IMR-90 (cell line): Measurements from ENCODE around the gene CIB1. TPM values are rescaled to one million over a fixed set of nuclear protein-coding genes. Genes with fewer than 3 reads are reported as not detected.
A peak's percentile ranks its signal among the peaks of the same experiment; 100 is the strongest.

Source experiments
- ATAC-seq: fragments of 200-7000 bp; cut with Tn5 transposase; 2 replicates; pipeline ENCODE4 v1.9.1; 2020; ENCODE audit warnings: low read depth, mild to moderate bottlenecking, moderate library complexity
- BruUV-seq: library from RNA; stranded (reverse); fragments of 400-500 nt; replicated peaks from 2 replicates; lab custom pipeline; 2021; lab: Mats Ljungman, UMichigan
- CTCF ChIA-PET: fragments of 300-600 bp; formaldehyde crosslinking; extraction: SDS; loops from one replicate; lab custom pipeline; 2021; ENCODE audit warnings: antibody characterized with exemption; lab: Yijun Ruan, JAX
- POLR2A ChIA-PET: fragments of 300-600 bp; sonication (Branson Sonifier 250); formaldehyde crosslinking; loops from one replicate; lab custom pipeline; 2022; ENCODE audit warnings: antibody characterized with exemption; ENCODE audit not compliant: unreplicated experiment; lab: Charles Lee
- DNase-seq: peaks from one replicate; pipeline ENCODE4 v3.0.0; 2013
- H2AFZ ChIP-seq: replicated peaks from 2 replicates; pipeline ENCODE3; 2013; ENCODE audit warnings: low read length, mild to moderate bottlenecking; ENCODE audit not compliant: poor library complexity
- H2AK5ac ChIP-seq: 2 replicates; pipeline ENCODE4 v1.6.1; 2013; ENCODE audit warnings: low read depth, low read length, inconsistent platforms
- H2AK9ac ChIP-seq: replicated peaks from 2 replicates; pipeline ENCODE3; 2013; ENCODE audit warnings: mild to moderate bottlenecking, low read depth, low read length, moderate library complexity; ENCODE audit not compliant: poor library complexity
- H2BK120ac ChIP-seq: 2 replicates; pipeline ENCODE4 v1.6.1; 2013; ENCODE audit warnings: low read depth, low read length, inconsistent platforms
- H2BK15ac ChIP-seq: 3 replicates; pipeline ENCODE4 v1.6.1; 2013; ENCODE audit warnings: low read depth, low read length, inconsistent platforms
- H2BK20ac ChIP-seq: 2 replicates; pipeline ENCODE4 v1.6.1; 2013; ENCODE audit warnings: low read depth, mild to moderate bottlenecking, inconsistent platforms, low read length, moderate library complexity
- H2BK5ac ChIP-seq: 2 replicates; pipeline ENCODE4 v1.6.1; 2013; ENCODE audit warnings: mild to moderate bottlenecking, low read depth, low read length, inconsistent platforms; ENCODE audit not compliant: poor library complexity, severe bottlenecking
- H3K14ac ChIP-seq: replicated peaks from 2 replicates; pipeline ENCODE4 v1.6.1; 2013; ENCODE audit warnings: low read depth, low read length, inconsistent platforms
- H3K18ac ChIP-seq: 2 replicates; pipeline ENCODE4 v1.6.1; 2013; ENCODE audit warnings: low read depth, low read length, control low read depth
- H3K23ac ChIP-seq: 2 replicates; pipeline ENCODE4 v1.6.1; 2013; ENCODE audit warnings: low read depth, low read length, inconsistent platforms
- H3K27ac ChIP-seq: 2 replicates; pipeline ENCODE4 v1.5.1; 2013; ENCODE audit warnings: mild to moderate bottlenecking, control low read depth, low read length; ENCODE audit not compliant: insufficient read depth
- H3K27me3 ChIP-seq: 2 replicates; pipeline ENCODE4 v1.6.1; 2013; ENCODE audit warnings: low read length; ENCODE audit not compliant: control insufficient read depth, insufficient read depth
- H3K36me3 ChIP-seq: 2 replicates; pipeline ENCODE4 v1.6.1; 2013; ENCODE audit warnings: low read length, mixed read lengths; ENCODE audit not compliant: control insufficient read depth, insufficient read depth
- H3K4ac ChIP-seq: 2 replicates; pipeline ENCODE4 v1.6.1; 2013; ENCODE audit warnings: low read depth, low read length, inconsistent platforms
- H3K4me1 ChIP-seq: 2 replicates; pipeline ENCODE4 v1.6.1; 2013; ENCODE audit warnings: low read length, mixed read lengths; ENCODE audit not compliant: control insufficient read depth, insufficient read depth
- H3K4me2 ChIP-seq: 2 replicates; pipeline ENCODE4 v1.6.1; 2013; ENCODE audit warnings: low read depth, mild to moderate bottlenecking, control low read depth, low read length, moderate library complexity
- H3K4me3 ChIP-seq: 2 replicates; pipeline ENCODE4 v1.5.1; 2013; ENCODE audit warnings: low read depth, mild to moderate bottlenecking, control low read depth, low read length, moderate library complexity; ENCODE audit not compliant: insufficient read depth
- H3K56ac ChIP-seq: 2 replicates; pipeline ENCODE4 v1.6.1; 2013; ENCODE audit warnings: low read length, inconsistent platforms; ENCODE audit not compliant: insufficient read depth; ENCODE audit errors: extremely low read depth
- H3K79me1 ChIP-seq, 2 experiments: 2 replicates each; pipeline ENCODE4 v1.6.1; 2013; ENCODE audit warnings: low read length in 2 of 2, inconsistent platforms in 1 of 2, low read depth in 1 of 2
- H3K9ac ChIP-seq: 2 replicates; pipeline ENCODE4 v1.6.1; 2013; ENCODE audit warnings: low read depth, low read length, control low read depth
- H3K9me1 ChIP-seq: 2 replicates; pipeline ENCODE4 v1.6.1; 2013; ENCODE audit warnings: low read length, inconsistent platforms; ENCODE audit not compliant: insufficient read depth
- H3K9me3 ChIP-seq: 2 replicates; pipeline ENCODE4 v1.6.1; 2013; ENCODE audit warnings: low read length; ENCODE audit not compliant: control insufficient read depth, insufficient read depth
- H4K20me1 ChIP-seq: 2 replicates; pipeline ENCODE4 v1.6.1; 2013; ENCODE audit warnings: low read length, inconsistent platforms; ENCODE audit not compliant: insufficient read depth
- H4K5ac ChIP-seq: 2 replicates; pipeline ENCODE4 v1.6.1; 2013; ENCODE audit warnings: mild to moderate bottlenecking, low read depth, low read length, control low read depth
- H4K8ac ChIP-seq, 2 experiments: 2 replicates each; pipeline ENCODE4 v1.6.1; 2013; ENCODE audit warnings: low read depth in 2 of 2, low read length in 2 of 2, control low read depth in 1 of 2, inconsistent platforms in 1 of 2
- H4K91ac ChIP-seq: 2 replicates; pipeline ENCODE4 v1.6.1; 2013; ENCODE audit warnings: low read depth, low read length, inconsistent platforms; ENCODE audit not compliant: insufficient read depth
- CEBPB ChIP-seq: IDR thresholded peaks from 2 replicates; pipeline ENCODE4 v1.6.1; 2012; ENCODE audit warnings: low read depth, low read length, improper control_type of control experiment
- FOS ChIP-seq: fragments of 150-350 bp; IDR thresholded peaks from 2 replicates; pipeline ENCODE4 v1.6.1; 2016; ENCODE audit warnings: low read depth, low read length
- MAFK ChIP-seq: IDR thresholded peaks from 2 replicates; pipeline ENCODE4 v1.6.1; 2012; ENCODE audit warnings: low read depth, low read length, improper control_type of control experiment
- MXI1 ChIP-seq: IDR thresholded peaks from 2 replicates; pipeline ENCODE4 v1.6.1; 2012; ENCODE audit warnings: low read depth, mild to moderate bottlenecking, low read length, moderate library complexity, borderline replicate concordance
- NFE2L2 ChIP-seq: fragments of 150-350 bp; IDR thresholded peaks from 2 replicates; pipeline ENCODE4 v1.6.1; 2016; ENCODE audit warnings: low read depth, mild to moderate bottlenecking, low read length
- RAD21 ChIP-seq: IDR thresholded peaks from 2 replicates; pipeline ENCODE4 v1.6.1; 2012; ENCODE audit warnings: low read length, improper control_type of control experiment
- RCOR1 ChIP-seq: IDR thresholded peaks from 2 replicates; pipeline ENCODE4 v1.6.1; 2012; ENCODE audit warnings: mild to moderate bottlenecking, low read length, improper control_type of control experiment; ENCODE audit not compliant: insufficient replicate concordance
- RFX5 ChIP-seq: IDR thresholded peaks from 2 replicates; pipeline ENCODE4 v1.8.0; 2012; ENCODE audit warnings: low read depth, mild to moderate bottlenecking, low read length, moderate library complexity
- SMC3 ChIP-seq: fragments of 150-350 bp; IDR thresholded peaks from 2 replicates; pipeline ENCODE4 v1.6.1; 2016; ENCODE audit warnings: low read depth, mild to moderate bottlenecking, antibody characterized with exemption, low read length, moderate library complexity
- WGBS, 2 experiments: methylation state at CpG; one replicate each; pipeline versions ENCODE4 v1.1.5 to v1.1.7; 2013; ENCODE audit warnings: missing lambda C conversion rate in 2 of 2; ENCODE audit not compliant: insufficient read length in 1 of 2; ENCODE audit errors: extremely low coverage in 2 of 2; 5-methylcytosine and 5-hydroxymethylcytosine counted together
- dilution Hi-C: fragments of 300-500 bp; cut with HindIII; formaldehyde crosslinking; loops from one replicate; pipeline ENCODE4 v1.14.3; 2018; ENCODE audit warnings: low sequenced_read_pairs; ENCODE audit not compliant: unreplicated experiment
- in situ Hi-C: fragments of 300-500 bp; cut with MboI; formaldehyde crosslinking; loops from 3 replicates; pipeline ENCODE4 v1.14.3; 2019; ENCODE audit warnings: low sequenced_read_pairs, inconsistent platforms, mixed read lengths
- intact Hi-C: fragments of 100-400 bp; cut with micrococcal nuclease; formaldehyde crosslinking; loops from 2 replicates; pipeline ENCODE4 v1.10.0; 2022
- polyA plus RNA-seq, 3 experiments: library from polyadenylated mRNA; depleted of rRNA; stranded (reverse); fragments of >200 nt; gene quantifications; 2 replicates each; pipeline ENCODE4 v1.2.3, GENCODE V29; 2012; ENCODE audit warnings: low replicate concordance in 1 of 3
- total RNA-seq: library from RNA; depleted of rRNA; stranded (reverse); fragments of >200 nt; gene quantifications from 2 replicates; pipeline ENCODE4 v1.2.3, GENCODE V29; 2012
- TF ChIP-seq, protein P1 (sequence below): fragments of 150-350 bp; IDR thresholded peaks from 2 replicates; pipeline ENCODE4 v1.6.1; 2017; ENCODE audit warnings: mild to moderate bottlenecking, antibody characterized with exemption, low read length, low read depth
- TF ChIP-seq, protein P2 (sequence below): conservative IDR thresholded peaks from 2 replicates; pipeline ENCODE4 v1.5.1; 2012; ENCODE audit warnings: mild to moderate bottlenecking, low read depth, low read length, improper control_type of control experiment
- TF ChIP-seq, protein P3 (sequence below): fragments of 150-350 bp; IDR thresholded peaks from 2 replicates; pipeline ENCODE4 v1.6.1; 2016; ENCODE audit warnings: low read depth, mild to moderate bottlenecking, low read length, moderate library complexity, borderline replicate concordance

The CIB1 gene
- total and polyA plus RNA-seq, 2 of the 4 experiments (the other 2 are of a cell fraction) = 31.5 to 94.1 TPM

DNA sequence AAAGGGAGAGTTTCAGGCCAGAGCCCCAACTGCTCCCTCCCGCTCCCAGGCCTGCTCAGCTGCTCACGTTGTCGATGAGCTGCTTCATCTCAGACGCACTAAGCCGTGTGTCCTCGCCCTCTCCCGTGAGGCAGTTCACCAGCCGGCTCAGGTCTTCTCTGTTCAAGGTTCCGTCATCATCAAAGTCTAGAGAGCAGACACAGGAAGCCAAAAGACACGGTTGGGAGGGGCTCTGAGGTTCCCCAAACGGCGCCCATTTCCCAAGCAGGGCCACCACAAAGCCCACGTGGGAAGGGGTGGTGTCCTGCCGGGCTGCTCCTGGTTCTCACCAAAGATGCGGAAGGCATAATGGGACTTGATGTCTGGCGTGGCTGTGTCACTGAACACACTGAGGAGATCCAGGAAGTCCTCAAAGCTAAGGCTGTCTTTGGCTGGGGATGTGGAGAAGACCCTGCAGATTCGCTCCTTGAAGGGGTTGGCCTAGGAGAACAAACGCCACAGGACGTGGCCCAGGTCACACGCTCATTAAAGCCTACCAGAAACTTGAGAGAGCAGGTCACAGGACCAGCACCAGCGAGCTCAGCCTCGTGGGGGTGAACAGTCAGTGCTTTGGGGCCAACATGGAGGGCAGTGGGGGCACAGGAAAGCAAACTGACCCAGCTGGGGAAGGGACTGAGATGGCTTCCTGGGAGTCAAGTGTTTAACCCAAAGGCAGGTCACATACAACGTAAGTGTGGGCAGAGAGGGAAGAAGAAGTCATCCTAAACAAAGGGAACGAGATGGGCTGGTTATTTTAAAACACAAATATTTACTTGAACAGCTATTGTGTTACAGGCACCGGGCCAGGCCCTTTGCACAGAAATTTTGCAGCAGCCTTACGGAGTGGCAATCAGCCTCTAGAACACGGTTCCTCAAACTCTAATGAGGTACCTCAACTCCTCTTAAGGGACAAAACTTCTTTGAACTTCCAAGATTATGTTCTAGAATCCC is 2.4 kb downstream of the CIB1 start:
- Histone ChIP-seq H3K4me1 (peaks cover 4% of the 10 kb centered on the region), H3K56ac (no peak overlapping the region), H3K9ac (no peak overlapping the region), H2AK5ac (no peak overlapping the region; the same call in 1 of the 2 replicates), H2BK120ac (no peak overlapping the region), H2AFZ (no peak overlapping the region), H3K9me1 (peaks cover 18% of the 10 kb centered on the region), H3K4me3 (no peak overlapping the region), H3K36me3 (peaks cover 42% of the 10 kb centered on the region), H2AK9ac (peak overlapping the region; percentile 46), H2BK5ac (no peak overlapping the region), H4K91ac (no peak overlapping the region), H4K5ac (no peak overlapping the region), H3K4ac (no peak overlapping the region), H3K9me3 (no peaks in the 10 kb centered on the region), H3K27ac (no peak overlapping the region), H3K23ac (no peak overlapping the region), H3K4me2 (no peak overlapping the region; the same call in 1 of the 2 replicates), H2BK20ac (no peak overlapping the region), H3K27me3 (no peaks in the 10 kb centered on the region), H2BK15ac (no peak overlapping the region), H3K14ac (no peak overlapping the region), H3K79me1 (peaks cover 19 to 45% of the 10 kb centered on the region in 2 experiments), H3K18ac (no peak overlapping the region), H4K8ac (no peak overlapping the region), H4K20me1 (0 out of 2 replicates have a peak, but pooled peaks cover 7% of the 10 kb centered on the region)
- no peak for ATAC-seq
- ChIA-PET CTCF (no interaction called here), POLR2A (interaction anchor here (0.6 kb wide), 1 partner anchor 39 kb away, joined by 12 read pairs; no protein-coding TSS in a partner anchor)
- intact Hi-C loops (loop anchor here (5.0 kb wide), 1 partner anchor 339 kb away; the partner anchor contains the start of gene AP3S2), dilution Hi-C loops (no loop called here), in situ Hi-C loops (no loop called here)
- DNase-seq = no peak
- no TSS peak for BruUV-seq
- WGBS, 2 experiments = 85% methylated on average over 15 of the region's 27 CpGs; no CpG with 5 or more reads in 1 of the 2 experiments
- TF ChIP-seq CEBPB = no peak
- TF ChIP-seq MXI1 = no peak
- TF ChIP-seq, protein P1, sequence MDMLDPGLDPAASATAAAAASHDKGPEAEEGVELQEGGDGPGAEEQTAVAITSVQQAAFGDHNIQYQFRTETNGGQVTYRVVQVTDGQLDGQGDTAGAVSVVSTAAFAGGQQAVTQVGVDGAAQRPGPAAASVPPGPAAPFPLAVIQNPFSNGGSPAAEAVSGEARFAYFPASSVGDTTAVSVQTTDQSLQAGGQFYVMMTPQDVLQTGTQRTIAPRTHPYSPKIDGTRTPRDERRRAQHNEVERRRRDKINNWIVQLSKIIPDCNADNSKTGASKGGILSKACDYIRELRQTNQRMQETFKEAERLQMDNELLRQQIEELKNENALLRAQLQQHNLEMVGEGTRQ = no peak
- TF ChIP-seq, protein P2, sequence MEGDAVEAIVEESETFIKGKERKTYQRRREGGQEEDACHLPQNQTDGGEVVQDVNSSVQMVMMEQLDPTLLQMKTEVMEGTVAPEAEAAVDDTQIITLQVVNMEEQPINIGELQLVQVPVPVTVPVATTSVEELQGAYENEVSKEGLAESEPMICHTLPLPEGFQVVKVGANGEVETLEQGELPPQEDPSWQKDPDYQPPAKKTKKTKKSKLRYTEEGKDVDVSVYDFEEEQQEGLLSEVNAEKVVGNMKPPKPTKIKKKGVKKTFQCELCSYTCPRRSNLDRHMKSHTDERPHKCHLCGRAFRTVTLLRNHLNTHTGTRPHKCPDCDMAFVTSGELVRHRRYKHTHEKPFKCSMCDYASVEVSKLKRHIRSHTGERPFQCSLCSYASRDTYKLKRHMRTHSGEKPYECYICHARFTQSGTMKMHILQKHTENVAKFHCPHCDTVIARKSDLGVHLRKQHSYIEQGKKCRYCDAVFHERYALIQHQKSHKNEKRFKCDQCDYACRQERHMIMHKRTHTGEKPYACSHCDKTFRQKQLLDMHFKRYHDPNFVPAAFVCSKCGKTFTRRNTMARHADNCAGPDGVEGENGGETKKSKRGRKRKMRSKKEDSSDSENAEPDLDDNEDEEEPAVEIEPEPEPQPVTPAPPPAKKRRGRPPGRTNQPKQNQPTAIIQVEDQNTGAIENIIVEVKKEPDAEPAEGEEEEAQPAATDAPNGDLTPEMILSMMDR = no peak
- TF ChIP-seq, protein P3, sequence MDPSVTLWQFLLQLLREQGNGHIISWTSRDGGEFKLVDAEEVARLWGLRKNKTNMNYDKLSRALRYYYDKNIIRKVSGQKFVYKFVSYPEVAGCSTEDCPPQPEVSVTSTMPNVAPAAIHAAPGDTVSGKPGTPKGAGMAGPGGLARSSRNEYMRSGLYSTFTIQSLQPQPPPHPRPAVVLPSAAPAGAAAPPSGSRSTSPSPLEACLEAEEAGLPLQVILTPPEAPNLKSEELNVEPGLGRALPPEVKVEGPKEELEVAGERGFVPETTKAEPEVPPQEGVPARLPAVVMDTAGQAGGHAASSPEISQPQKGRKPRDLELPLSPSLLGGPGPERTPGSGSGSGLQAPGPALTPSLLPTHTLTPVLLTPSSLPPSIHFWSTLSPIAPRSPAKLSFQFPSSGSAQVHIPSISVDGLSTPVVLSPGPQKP = no peak
- TF ChIP-seq RCOR1 = no peak
- no peak for TF ChIP-seq FOS
- no peak for TF ChIP-seq SMC3
- TF ChIP-seq MAFK = no peak
- no peak for TF ChIP-seq NFE2L2
- TF ChIP-seq RAD21 = no peak
- no peak for TF ChIP-seq RFX5
